Left renal cortex interstitium (tissue), 4 donors: ENCODE results near the gene B4GALT4. TPM values are rescaled to one million over a fixed set of nuclear protein-coding genes. Genes with fewer than 3 reads are reported as not detected.
"Not testable (repeated sequence)": the region's sequence is repeated elsewhere in the genome, so short reads cannot be mapped to it uniquely, and the experiment has no call there.

ENCODE experiments used
- DNase-seq, 4 donors: peaks; one replicate each; pipeline ENCODE4 v3.0.0-alpha.2; 2013; ENCODE audit warnings: low read depth in 4 of 4, low spot score in 2 of 4, missing footprints in 1 of 4
- polyA plus RNA-seq, 4 donors: library from polyadenylated mRNA; unstranded; fragments of 120-200 nt; gene quantifications; one replicate each; pipeline ENCODE4 v1.2.1, GENCODE V29; 2013; ENCODE audit not compliant: insufficient read length in 4 of 4

Gene B4GALT4
- polyA plus RNA-seq, 4 donors, result 30.8 to 39.3 (median 35.9) TPM

DNA sequence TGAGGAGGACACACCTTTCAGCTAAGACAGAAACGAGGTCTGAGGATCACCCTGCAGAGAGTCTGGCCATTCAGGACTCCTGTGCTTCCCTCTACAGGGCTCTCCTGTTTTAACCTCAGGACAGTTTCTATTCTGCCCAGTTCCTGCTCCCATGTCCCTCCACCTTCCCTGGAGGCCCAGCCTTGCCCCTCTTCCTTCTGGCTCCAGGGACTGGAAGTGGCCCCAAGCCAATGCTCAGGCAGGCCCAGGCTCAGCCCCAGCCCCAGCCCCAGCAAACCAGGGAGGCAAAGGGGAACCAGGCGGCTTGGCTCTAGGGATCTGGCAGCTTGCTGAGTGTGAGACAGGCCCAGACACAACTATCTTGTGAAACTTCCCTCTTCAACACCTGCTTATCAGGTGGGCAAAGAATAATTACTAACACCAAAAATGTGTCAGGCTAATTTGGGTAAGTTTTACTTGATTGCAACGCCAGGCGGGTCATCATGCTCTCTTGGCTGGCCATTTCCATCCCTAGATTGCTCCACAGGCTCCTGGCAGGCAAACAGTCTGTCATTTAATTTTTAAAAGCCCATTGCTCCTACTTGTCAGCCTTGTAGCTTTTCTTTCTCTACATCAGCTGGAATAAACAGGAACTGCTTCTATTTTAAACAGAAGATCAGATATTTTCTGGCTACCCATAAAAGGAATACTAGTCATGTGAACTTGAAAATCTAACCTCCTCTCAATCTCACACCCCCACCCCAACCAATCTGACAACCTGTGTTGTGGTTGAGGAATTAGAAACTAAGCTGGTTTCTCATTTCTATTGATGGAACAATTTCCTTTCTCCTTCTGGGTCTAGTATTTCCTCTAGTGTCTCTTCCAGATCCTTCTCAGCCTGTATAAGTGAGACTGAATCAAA, 33.8 kb downstream of the B4GALT4 start:
- DNase-seq, result no peak

DNA sequence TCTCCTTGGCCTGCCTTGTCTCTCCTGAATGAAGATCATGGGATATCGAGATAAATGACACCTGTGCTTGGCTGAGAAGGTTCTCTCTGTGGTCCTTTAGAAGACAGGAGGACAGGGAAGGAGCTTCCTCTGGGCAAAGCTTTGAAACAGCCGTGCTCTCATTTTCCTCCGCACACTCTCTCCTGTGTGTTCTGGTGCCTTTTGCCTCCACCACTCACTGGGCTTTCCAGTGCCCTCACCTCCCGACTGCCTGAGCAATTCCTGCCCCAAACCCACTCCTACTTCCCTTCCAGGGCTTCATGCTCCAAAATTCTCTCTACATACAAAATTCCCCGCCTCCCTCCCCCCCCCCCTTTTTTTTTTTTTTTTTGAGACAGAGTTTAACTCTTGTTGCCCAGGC, 35.0 kb downstream of the B4GALT4 start:
- no peak for DNase-seq

DNA sequence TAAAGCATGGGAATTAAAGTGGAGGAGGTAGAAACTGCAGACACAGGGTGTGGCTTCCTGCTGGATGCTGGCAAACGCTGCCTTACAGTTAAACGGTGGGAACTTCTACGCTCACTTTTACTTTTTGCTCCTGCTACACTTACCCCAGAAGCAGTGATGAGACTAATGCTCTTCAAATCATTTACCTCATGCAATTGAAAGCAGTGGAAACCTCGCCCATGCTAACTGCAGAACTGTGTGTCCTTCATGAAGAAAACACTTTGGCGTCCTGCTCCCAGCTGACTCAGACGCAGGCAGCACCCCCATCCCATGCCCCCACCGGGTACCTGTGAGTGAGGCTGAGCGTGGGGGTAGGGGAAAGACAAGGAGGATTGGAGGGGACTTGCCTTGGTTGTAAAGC, 35.5 kb downstream of the B4GALT4 start:
- no peak for DNase-seq

DNA sequence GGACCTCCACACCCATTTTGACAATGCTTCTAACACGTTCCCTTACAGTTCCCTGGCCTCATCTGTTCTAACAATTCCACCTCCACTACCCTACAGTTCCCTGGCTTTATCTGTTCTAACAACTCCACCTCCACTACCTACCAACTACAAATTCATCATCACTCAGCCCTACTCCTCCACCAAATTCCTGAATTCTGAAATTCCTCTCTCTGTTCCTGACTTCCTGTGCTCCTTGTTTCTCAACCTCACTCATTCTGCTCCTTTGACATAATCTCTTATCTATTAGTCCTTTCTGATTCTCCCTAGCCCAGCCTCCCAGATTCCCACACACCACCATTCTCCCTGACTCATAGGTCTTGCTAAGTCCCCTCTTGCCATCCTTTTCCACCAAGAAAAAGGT, 44.8 kb downstream of the B4GALT4 start:
- no peak for DNase-seq

DNA sequence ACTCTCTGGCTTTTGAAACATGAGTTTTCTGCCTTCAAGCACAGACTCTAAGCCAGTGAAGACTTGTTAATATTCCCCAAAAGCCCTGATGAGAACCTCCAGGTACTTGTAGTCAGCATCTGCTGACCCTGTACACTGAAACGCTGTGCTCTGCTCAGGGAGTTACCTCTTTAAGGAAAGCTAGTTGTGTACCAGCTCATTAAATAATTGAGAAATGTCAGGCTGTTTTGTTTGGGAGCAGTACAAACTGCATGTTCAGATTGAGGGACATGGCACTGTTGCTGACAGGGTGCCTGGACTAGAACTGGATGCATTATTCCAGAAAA, 45.6 kb downstream of the B4GALT4 start:
- DNase-seq, result no peak

DNA sequence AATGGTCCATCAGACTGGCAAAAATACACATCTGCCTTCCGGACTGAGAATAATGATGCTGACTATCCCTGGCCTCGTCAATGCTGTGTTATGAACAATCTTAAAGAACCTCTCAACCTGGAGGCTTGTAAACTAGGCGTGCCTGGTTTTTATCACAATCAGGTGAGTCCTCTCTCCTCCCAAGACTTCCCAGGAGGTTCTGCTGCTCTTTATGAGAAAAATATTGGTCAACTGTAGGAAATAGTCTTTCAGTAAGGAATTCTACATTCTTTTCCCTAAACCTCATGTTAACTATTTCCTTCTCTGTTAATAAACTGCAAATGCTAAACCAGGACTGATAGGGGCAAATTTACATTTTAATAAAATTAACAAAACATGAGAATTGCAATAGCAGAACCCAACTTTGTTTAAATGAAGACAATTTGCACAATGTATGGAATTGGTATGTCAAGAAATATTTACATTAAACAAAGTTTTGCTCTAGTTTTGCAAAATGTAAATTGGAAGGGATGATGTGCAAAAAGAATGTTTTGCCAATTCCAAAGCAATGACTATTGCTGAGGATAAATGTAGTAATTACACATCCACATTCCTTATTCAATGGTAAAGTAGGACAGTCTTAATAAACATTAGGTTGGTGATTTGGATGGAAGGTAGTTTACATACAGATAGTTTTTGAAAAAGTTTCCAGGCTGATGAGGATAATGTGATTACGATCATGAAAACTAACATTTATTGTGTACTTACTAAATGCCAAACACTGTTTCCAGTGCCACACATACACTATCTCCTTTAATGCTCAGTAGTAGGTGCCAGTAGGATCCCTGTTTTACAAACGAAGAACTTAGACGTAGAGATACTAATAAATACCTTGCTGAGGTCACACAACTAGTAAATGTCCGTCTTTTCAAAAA, 46.2 kb downstream of the B4GALT4 start:
- DNase-seq, result no peak

DNA sequence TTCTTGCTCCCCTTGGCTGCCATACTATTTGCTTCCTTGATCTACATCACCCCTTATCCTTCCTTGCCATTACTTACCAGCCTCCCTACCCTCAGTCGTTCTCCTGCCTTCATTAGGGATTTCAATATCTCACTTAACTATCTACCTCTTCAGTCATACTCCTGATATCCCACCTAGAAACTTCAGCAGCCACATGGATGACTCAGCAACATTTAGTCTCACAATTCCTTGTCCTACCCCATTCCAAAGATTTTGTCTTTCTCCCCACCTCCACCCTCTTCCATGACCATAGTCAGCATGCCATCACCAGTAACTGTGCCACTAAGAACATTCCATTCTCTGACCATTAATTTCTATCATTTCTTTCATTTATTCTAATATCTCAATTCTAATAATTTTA, 48.9 kb downstream of the B4GALT4 start:
- no peak for DNase-seq

DNA sequence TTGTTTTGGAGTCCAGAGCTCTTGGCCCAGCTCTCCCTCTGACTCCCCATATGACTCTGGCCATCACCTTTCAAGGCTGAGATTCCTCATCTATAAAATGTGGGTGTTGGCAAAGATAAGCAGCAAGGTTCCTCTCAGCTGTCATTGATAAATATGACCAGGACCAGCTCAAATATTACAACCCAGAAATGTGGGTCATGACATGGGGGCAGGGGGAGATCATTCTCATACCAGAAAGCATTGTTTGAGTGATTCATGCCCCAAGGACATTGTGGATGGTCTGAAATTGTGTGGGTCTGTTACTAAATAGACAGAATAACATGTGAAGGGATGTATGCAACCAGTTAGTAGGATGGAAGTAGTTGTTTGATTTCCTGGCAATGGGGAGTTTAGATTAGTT, 53.4 kb downstream of the B4GALT4 start:
- DNase-seq, result no peak

DNA sequence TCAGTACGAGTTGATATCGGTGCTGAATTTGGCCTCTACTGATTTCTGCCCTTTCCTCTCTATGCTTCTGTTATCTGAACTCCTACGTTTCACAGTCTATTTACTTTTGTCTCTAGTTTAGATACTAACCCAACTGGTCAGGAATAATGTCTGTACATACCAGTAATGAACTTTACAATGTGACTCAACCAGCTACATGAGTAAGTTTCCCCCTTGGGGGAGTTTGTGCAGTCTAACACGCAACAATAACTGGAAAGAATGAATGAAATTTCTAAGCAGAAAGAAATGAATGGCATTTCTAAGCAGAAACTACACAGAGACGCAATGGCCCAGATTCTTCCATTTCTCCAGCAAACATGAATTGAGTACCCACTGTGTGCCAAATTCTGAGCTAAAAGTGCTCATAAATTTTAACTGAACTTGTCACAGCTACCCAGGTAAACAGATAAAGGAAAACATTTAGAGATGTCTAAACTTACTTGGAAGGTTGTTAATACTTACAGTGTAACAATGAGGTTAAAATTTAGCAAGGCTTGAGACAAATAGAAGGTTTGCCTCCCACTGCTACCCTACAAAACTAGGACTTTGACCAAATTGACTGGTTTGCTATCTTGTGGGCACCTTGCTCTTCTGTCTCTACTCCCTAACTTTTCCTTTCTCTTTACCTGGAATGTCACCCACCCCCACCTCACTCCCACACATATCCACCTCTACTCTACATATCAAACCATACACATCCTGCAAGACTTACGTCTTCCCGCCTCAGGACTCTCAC, 55.7 kb downstream of the B4GALT4 start:
- DNase-seq, result no peak

DNA sequence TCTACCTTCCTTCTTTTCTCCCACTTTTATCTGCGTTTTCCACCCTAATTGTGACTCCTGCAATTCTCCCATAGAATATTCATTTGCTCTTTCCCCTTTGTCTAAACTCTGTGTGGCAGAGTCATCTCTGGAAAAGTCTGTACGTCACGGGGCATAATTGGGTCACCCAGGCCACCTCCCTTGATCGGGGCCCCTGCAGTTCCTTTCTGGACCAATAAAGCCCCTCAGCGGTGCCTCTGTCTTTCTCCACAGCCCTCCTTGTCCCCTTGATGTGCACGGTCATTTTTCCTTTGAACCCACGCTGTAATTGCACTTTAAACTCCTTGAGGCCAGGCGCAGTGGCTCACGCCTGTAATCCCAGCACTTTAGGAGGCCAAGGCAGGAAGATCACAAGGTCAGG, 56.6 kb downstream of the B4GALT4 start:
- DNase-seq, result no peak

DNA sequence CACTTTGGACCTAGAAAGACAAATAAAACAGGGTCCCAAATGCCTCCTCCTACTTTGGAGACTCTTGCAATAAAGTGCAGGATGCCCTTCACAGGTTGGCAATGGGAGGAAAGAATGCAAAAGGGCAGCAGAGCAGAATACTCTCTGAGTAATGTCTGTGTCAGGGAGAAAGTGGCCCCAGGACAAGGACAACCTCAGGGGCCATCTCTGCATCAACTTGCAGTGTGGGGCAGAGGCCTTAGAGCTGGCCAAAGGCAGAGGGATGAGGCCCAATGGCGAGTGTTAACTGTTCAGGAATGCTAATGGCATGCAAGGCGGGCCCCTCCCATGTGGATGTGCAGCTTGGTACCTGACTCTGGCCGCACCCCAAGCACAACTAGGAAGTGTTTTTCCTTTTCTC, 58.9 kb downstream of the B4GALT4 start:
- DNase-seq, result no peak

DNA sequence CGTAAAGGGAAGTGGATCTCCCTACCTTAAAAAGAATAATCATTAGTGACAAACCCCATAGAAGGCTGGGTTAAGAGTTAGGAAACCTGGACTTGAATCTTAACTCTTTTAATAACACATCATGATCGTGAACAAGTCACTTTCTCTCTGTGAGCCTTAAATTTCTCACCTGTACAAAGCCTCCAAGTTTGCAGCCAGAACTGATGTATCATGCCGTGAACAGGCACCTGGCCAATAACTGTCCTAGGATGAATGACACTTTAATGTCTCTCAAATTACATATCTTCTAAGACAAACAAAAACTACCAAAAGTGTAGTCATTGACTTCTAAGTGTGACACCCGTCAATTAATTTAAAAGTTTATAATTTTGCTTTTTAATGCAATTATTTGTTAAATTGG, 63.4 kb downstream of the B4GALT4 start:
- no peak for DNase-seq

DNA sequence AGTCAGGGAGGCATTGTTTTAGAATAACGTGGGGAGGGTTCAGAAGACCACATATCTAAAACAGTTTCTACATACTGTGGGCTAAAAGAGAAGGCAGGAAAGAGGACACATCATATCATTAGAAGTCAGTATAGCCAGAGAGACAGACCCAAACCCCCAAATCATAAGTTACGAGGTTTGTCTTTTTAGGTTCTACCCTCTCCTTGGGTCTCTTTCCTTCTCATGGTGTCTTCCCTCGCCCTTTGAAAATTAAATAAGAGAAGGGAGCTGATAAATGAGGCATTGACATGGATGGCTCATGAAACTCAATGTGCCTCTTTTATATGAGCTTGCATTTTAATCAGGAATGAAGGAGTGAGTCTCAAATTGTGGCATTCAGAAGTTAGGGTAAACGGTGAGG, 63.9 kb downstream of the B4GALT4 start:
- no peak for DNase-seq

DNA sequence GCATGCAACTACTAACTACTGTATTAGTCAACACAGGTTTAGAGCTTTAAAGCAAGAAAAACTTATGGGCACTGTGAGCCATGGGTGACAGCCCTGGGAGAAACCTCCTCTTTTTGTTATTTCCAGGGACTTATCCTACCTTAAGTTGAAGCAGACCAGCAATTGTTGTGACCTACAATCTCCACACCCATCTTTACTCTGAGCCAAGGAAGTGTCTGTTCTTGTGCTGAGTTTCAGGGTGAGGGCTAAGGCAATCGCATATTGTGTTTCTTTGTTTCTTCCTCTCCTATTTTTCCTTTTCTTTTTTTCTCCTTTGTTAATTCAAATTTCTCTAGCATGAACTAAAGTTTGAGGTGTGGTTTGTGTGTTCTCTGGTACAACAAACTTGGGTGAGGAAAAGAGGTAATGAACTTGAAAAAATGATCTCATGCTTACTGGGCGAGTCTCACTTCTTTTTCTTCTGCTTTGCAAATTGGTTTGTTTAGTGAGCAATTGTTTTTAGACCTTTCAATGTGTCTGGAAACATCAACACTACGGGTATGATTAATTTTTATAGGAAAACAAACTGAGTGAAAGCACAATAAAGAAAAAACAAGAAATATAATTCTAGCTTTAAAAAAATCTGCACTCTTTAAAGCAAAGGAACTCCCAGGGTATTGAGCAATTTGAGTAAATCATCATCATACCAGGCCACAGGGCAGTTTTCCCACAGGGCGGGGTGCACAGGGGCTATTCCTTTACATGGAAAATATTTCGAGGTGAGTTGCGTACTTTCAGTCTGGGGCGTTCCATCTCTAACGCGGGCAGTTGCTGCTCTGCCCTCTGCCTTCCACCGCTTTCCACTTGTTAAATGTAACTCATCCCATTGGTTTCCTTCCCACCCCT, 64.6 kb downstream of the B4GALT4 start:
- no peak for DNase-seq

DNA sequence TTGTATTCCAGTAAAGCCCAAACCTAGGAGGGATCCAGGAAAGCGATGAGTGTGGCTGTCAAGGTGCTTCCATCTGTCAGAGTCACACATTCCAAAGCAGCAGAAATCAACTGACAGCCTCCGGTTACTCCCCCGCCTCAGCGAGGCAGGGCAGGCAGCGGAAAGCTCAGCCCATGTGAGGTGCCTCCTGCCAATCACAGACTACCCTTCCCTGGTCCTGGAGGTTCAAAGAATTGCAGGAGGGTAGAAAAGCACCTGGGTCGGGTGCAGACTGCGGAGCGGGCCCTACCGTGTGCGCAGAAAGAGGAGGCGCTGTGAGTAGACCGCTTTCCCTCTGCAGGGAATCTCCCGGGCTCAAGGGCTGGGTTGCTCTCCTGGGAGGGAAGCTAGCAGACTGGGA, 67.4 kb downstream of the B4GALT4 start, which contains the start of gene UPK1B:
Gene UPK1B, plus strand, starts transcription at position 274 of the 400 bp plus-strand sequence. CDS start 13,144 bp downstream, outside the sequence.
- DNase-seq, result peak in 2 of 4 donors; percentile 18 to 33

DNA sequence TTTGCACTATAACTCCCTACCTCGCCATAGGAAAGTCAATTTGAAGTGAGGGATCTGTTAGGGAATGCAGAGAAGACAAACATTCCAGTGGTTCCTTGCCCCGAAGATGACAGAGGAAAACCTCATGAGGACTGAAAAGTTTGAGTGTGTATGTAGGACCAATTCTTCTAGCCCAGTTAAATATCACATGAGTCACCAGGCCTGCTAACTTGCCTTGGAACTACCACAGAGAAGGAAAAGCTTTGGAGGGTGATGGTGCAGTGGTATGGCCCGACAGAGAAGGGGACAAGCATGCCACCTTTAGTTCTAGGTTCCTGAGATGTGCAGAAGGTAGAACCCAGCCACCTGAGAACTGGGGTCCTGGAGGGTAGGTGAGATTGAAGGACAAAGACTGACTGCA, 69.9 kb downstream of the B4GALT4 start:
- no peak for DNase-seq

DNA sequence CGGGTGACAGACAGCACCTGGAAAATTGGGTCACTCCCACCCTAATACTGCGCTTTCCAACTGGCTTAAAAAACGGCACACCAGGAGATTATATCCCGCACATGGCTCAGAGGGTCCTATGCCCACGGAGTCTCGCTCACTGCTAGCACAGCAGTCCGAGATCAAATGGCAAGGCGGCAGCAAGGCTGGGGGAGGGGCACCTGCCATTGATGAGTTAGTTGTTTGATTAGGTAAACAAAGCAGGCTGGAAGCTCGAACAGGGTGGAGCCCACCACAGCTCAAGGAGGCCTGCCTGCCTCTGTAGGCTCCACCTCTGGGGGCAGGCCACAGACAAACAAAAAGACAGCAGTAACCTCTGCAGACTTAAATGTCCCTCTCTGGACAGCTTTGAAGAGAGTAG, 75.9 kb downstream of the B4GALT4 start:
- DNase-seq, result not testable (repeated sequence)
